PC-3 (cell line): ENCODE measurements around the gene ZNF655. TPM values are rescaled to one million over a fixed set of nuclear protein-coding genes. Genes with fewer than 3 reads are reported as not detected.
A peak's percentile ranks its signal among the peaks of the same experiment; 100 is the strongest.

Source experiments
- ATAC-seq: fragments of 200-7000 bp; cut with Tn5 transposase; 2 replicates; pipeline ENCODE4 v1.9.1; 2020; ENCODE audit warnings: mild to moderate bottlenecking, moderate library complexity
- BruUV-seq: library from RNA; stranded (reverse); fragments of 400-500 nt; replicated peaks from 2 replicates; lab custom pipeline; 2021; lab: Mats Ljungman, UMichigan
- CTCF ChIA-PET: fragments of 300-600 bp; sonication (Branson Sonifier 250); formaldehyde crosslinking; loops from one replicate; lab custom pipeline; 2022; ENCODE audit warnings: antibody characterized with exemption; lab: Charles Lee
- POLR2A ChIA-PET: fragments of 300-600 bp; sonication (Branson Sonifier 250); formaldehyde crosslinking; loops from one replicate; lab custom pipeline; 2022; ENCODE audit warnings: antibody characterized with exemption; ENCODE audit not compliant: unreplicated experiment; lab: Charles Lee
- DNase-seq: peaks from one replicate; pipeline ENCODE4 v3.0.0-alpha.2; 2015
- H2AFZ ChIP-seq: fragments of 300-600 bp; sonication (generic); 2 replicates; pipeline ENCODE4 v1.6.0; 2016; ENCODE audit warnings: antibody characterized with exemption, low read length
- H3F3A ChIP-seq: fragments of 300-600 bp; sonication (generic); one replicate; pipeline ENCODE4 v1.6.0; 2017; ENCODE audit warnings: antibody characterized with exemption, low read length, control low read depth, mild to moderate bottlenecking; ENCODE audit not compliant: unreplicated experiment
- H3K27ac ChIP-seq: fragments of 300-600 bp; sonication (generic); 2 replicates; pipeline ENCODE4 v1.5.1; 2016; ENCODE audit warnings: mild to moderate bottlenecking, low read length
- H3K27me3 ChIP-seq: fragments of 300-600 bp; sonication (generic); 2 replicates; pipeline ENCODE4 v1.6.1; 2016; ENCODE audit warnings: low read length, mixed read lengths
- H3K36me3 ChIP-seq: fragments of 300-600 bp; sonication (generic); 2 replicates; pipeline ENCODE4 v1.6.1; 2016; ENCODE audit warnings: low read depth, mixed run types, low read length, mixed read lengths
- H3K4me1 ChIP-seq: fragments of 300-600 bp; sonication (generic); 2 replicates; pipeline ENCODE4 v1.5.1; 2016; ENCODE audit warnings: low read length; ENCODE audit not compliant: insufficient read depth
- H3K4me2 ChIP-seq: fragments of 300-600 bp; sonication (generic); 2 replicates; pipeline ENCODE4 v1.6.0; 2016; ENCODE audit warnings: low read length
- H3K4me3 ChIP-seq: fragments of 300-600 bp; sonication (generic); 2 replicates; pipeline ENCODE4 v1.5.1; 2016; ENCODE audit warnings: mild to moderate bottlenecking, low read length, mixed read lengths
- H3K79me2 ChIP-seq: fragments of 300-600 bp; sonication (generic); 2 replicates; pipeline ENCODE4 v1.6.1; 2017; ENCODE audit warnings: low read length, mixed read lengths
- H3K9ac ChIP-seq: fragments of 300-600 bp; sonication (generic); 2 replicates; pipeline ENCODE4 v1.6.0; 2016; ENCODE audit warnings: mild to moderate bottlenecking, low read length
- H3K9me2 ChIP-seq: fragments of 300-600 bp; sonication (generic); replicated peaks from 2 replicates; pipeline ENCODE4 v1.6.1; 2016; ENCODE audit warnings: mixed run types, low read length, mixed read lengths
- H3K9me3 ChIP-seq: fragments of 300-600 bp; sonication (generic); 2 replicates; pipeline ENCODE4 v1.6.1; 2016; ENCODE audit warnings: low read length, mixed read lengths
- H4K20me1 ChIP-seq: fragments of 300-600 bp; sonication (generic); 2 replicates; pipeline ENCODE4 v1.6.1; 2016; ENCODE audit warnings: low read length, mixed read lengths
- CTCF ChIP-seq: fragments of 300-600 bp; sonication (generic); conservative IDR thresholded peaks from 2 replicates; pipeline ENCODE4 v1.5.1; 2017; ENCODE audit warnings: antibody characterized with exemption, low read depth, mild to moderate bottlenecking, low read length
- EZH2 ChIP-seq: fragments of 300-600 bp; sonication (generic); IDR thresholded peaks from one replicate; pipeline ENCODE4 v1.6.1; 2017; ENCODE audit warnings: antibody characterized with exemption, mild to moderate bottlenecking, low read length; ENCODE audit not compliant: unreplicated experiment
- EZH2phosphoT487 ChIP-seq: fragments of 300-600 bp; sonication (generic); IDR thresholded peaks from 2 replicates; pipeline ENCODE4 v1.6.1; 2018; ENCODE audit warnings: mild to moderate bottlenecking, antibody characterized with exemption, low read length, borderline replicate concordance
- intact Hi-C: fragments of 100-400 bp; cut with micrococcal nuclease; formaldehyde crosslinking; loops from 2 replicates; pipeline ENCODE4 v1.9.0; 2023
- total RNA-seq: library from RNA; depleted of rRNA; stranded (reverse); fragments of >200 nt; gene quantifications from 2 replicates; pipeline ENCODE4 v1.2.3, GENCODE V29; 2014

ZNF655 gene
- total RNA-seq, 1 experiment from 2014 or later: not detected

GRCh38 chr7:99521399-99521798 is 37.0 kb upstream of the ZNF655 start:
- Histone ChIP-seq H3K9ac (no peak overlapping the region), H2AFZ (no peak overlapping the region), H3K4me1 (no peaks in the 10 kb centered on the region), H3K9me3 (no peaks in the 10 kb centered on the region), H3F3A (no peaks in the 10 kb centered on the region), H3K27me3 (no peaks in the 10 kb centered on the region), H3K27ac (no peak overlapping the region), H3K4me3 (no peak overlapping the region), H3K79me2 (no peaks in the 10 kb centered on the region), H3K4me2 (no peak overlapping the region), H4K20me1 (no peaks in the 10 kb centered on the region), H3K9me2 (no peaks in the 10 kb centered on the region), H3K36me3 (peaks cover 12% of the 10 kb centered on the region; the same call in 1 of the 2 replicates)
- ChIA-PET POLR2A (interaction anchor here (0.6 kb wide), 1 partner anchor 95 kb away, joined by 6 read pairs; the partner anchor contains the start of gene ZSCAN25), CTCF (no interaction called here)
- intact Hi-C loops: loop anchor here (10.0 kb wide), 1 partner anchor 313 kb away; no protein-coding TSS in a partner anchor
- ATAC-seq (no peak), DNase-seq (no peak)
- BruUV-seq: no TSS peak
- TF ChIP-seq CTCF: no peak

- H3K36me3 ChIP-seq: peaks cover 43% of the 10 kb centered on the region
- no peak overlapping the region for H3K4me2 ChIP-seq
- ATAC-seq (peak; percentile 67; the same call in 1 of the 2 replicates), DNase-seq (peak; percentile 42)
- intact Hi-C loops: loop anchor here (1.0 to 10.0 kb wide), 2 partner anchors 90 to 309 kb away; partner anchors contain the start of gene ZSCAN25
- no peak overlapping the region for H3K27ac ChIP-seq
- no peaks in the 10 kb centered on the region for H4K20me1 ChIP-seq
- no peak overlapping the region for H2AFZ ChIP-seq
- no peak overlapping the region for H3K9ac ChIP-seq
- H3F3A ChIP-seq: no peaks in the 10 kb centered on the region
- POLR2A ChIA-PET: interaction anchor here (0.6 kb wide), 1 partner anchor 26 kb away, joined by 3 read pairs; no protein-coding TSS in a partner anchor
- no peak overlapping the region for H3K4me3 ChIP-seq
- H3K79me2 ChIP-seq: no peaks in the 10 kb centered on the region
- no peaks in the 10 kb centered on the region for H3K9me2 ChIP-seq
- peaks cover 6% of the 10 kb centered on the region for H3K9me3 ChIP-seq
- TF ChIP-seq EZH2phosphoT487 (no peak), CTCF (peak; percentile 73), EZH2 (no peak)
- no peaks in the 10 kb centered on the region for H3K27me3 ChIP-seq
- no peaks in the 10 kb centered on the region for H3K4me1 ChIP-seq
- no TSS peak for BruUV-seq
- CTCF ChIA-PET: interaction anchor here (0.5 to 1.2 kb wide), 11 partner anchors 31 to 940 kb away, joined by 3 to 14 read pairs (median 3); partner anchors contain the start of gene ZSCAN25
Measured at GRCh38 chr7:99525713-99526440, 32.6 kb upstream of the ZNF655 start.

- no peaks in the 10 kb centered on the region for H4K20me1 ChIP-seq
- H3K4me2 ChIP-seq: no peak overlapping the region
- POLR2A ChIA-PET: no interaction called here
- intact Hi-C loops: no loop called here
- H3K4me1 ChIP-seq: no peaks in the 10 kb centered on the region
- peak overlapping the region; percentile 24; the same call in 1 of the 2 replicates for H3K4me3 ChIP-seq
- H3K36me3 ChIP-seq: peaks cover 60% of the 10 kb centered on the region
- no peaks in the 10 kb centered on the region for H3K27me3 ChIP-seq
- CTCF ChIA-PET: no interaction called here
- H3K9me2 ChIP-seq: no peaks in the 10 kb centered on the region
- no peaks in the 10 kb centered on the region for H3K79me2 ChIP-seq
- H2AFZ ChIP-seq: no peak overlapping the region
- no peaks in the 10 kb centered on the region for H3F3A ChIP-seq
- BruUV-seq: no TSS peak
- TF ChIP-seq CTCF (no peak), EZH2phosphoT487 (no peak), EZH2 (no peak)
- no peak overlapping the region for H3K27ac ChIP-seq
- DNase-seq (no peak), ATAC-seq (no peak)
- no peak overlapping the region for H3K9ac ChIP-seq
- H3K9me3 ChIP-seq: peaks cover 22% of the 10 kb centered on the region
Measured at GRCh38 chr7:99531354-99531765, 27.1 kb upstream of the ZNF655 start.
